Panc1 (cell line): ENCODE results near the gene EWSR1. TPM values are rescaled to one million over a fixed set of nuclear protein-coding genes. Genes with fewer than 3 reads are reported as not detected.

Source experiments
- ATAC-seq: fragments of 200-7000 bp; cut with Tn5 transposase; 2 replicates; pipeline ENCODE4 v1.9.1; 2020; ENCODE audit warnings: mild to moderate bottlenecking, moderate library complexity
- BruUV-seq: library from RNA; stranded (reverse); fragments of 400-500 nt; replicated peaks from 2 replicates; lab custom pipeline; 2021; lab: Mats Ljungman, UMichigan
- CTCF ChIA-PET: fragments of 300-600 bp; sonication (Branson Sonifier 250); formaldehyde crosslinking; loops from one replicate; lab custom pipeline; 2022; ENCODE audit warnings: antibody characterized with exemption; lab: Charles Lee
- POLR2A ChIA-PET: fragments of 300-600 bp; sonication (Branson Sonifier 250); formaldehyde crosslinking; loops from one replicate; lab custom pipeline; 2022; ENCODE audit warnings: antibody characterized with exemption; lab: Charles Lee
- DNase-seq: peaks from one replicate; pipeline ENCODE4 v3.0.0-alpha.2; 2010; ENCODE audit warnings: low read depth, low spot score
- H3K27ac ChIP-seq: 2 replicates; pipeline ENCODE4 v1.5.1; 2011; ENCODE audit warnings: mild to moderate bottlenecking, low read length, inconsistent platforms
- H3K27me3 ChIP-seq: fragments of 200-500 bp; sonication (Bioruptor generic); 2 replicates; pipeline ENCODE4 v1.6.0; 2014; ENCODE audit warnings: low read length, inconsistent platforms; ENCODE audit not compliant: control insufficient read depth, insufficient read depth
- H3K36me3 ChIP-seq: fragments of 200-500 bp; sonication (Bioruptor generic); 2 replicates; pipeline ENCODE4 v1.5.1; 2014; ENCODE audit warnings: inconsistent platforms, mild to moderate bottlenecking, low read length, moderate library complexity; ENCODE audit not compliant: control insufficient read depth, insufficient read depth
- H3K4me1 ChIP-seq: 2 replicates; pipeline ENCODE4 v1.5.1; 2011; ENCODE audit warnings: inconsistent platforms, mild to moderate bottlenecking, low read length, moderate library complexity; ENCODE audit not compliant: control insufficient read depth, insufficient read depth
- H3K4me3 ChIP-seq, 2 experiments: 2 replicates each; pipeline ENCODE4 v1.5.1; 2011 to 2012; ENCODE audit warnings: low read depth in 2 of 2, low read length in 2 of 2, mild to moderate bottlenecking in 2 of 2, inconsistent platforms in 1 of 2, moderate library complexity in 1 of 2
- H3K9me3 ChIP-seq: fragments of 200-500 bp; sonication (Bioruptor generic); 2 replicates; pipeline ENCODE4 v1.5.1; 2014; ENCODE audit warnings: low read depth, mild to moderate bottlenecking, inconsistent platforms, low read length, moderate library complexity; ENCODE audit not compliant: control insufficient read depth, insufficient read depth
- CTCF ChIP-seq: fragments of 450-650 bp; IDR thresholded peaks from 2 replicates; pipeline ENCODE4 v1.5.1; 2017; ENCODE audit warnings: mild to moderate bottlenecking
- POLR2AphosphoS5 ChIP-seq: IDR thresholded peaks from 2 replicates; pipeline ENCODE4 v1.6.1; 2012; ENCODE audit warnings: mild to moderate bottlenecking, low read depth, low read length, moderate library complexity
- REST ChIP-seq, 2 experiments: IDR thresholded peaks; 2 replicates each; pipeline ENCODE4 v1.6.1; 2011 to 2012; ENCODE audit warnings: low read depth in 2 of 2, control low read depth in 1 of 2, low read length in 1 of 2, mild to moderate bottlenecking in 1 of 2, moderate library complexity in 1 of 2; ENCODE audit not compliant: insufficient read depth in 1 of 2
- SIN3A ChIP-seq: IDR thresholded peaks from 2 replicates; pipeline ENCODE4 v1.6.1; 2012; ENCODE audit warnings: low read depth, mild to moderate bottlenecking, low read length, moderate library complexity, borderline replicate concordance; ENCODE audit not compliant: insufficient read depth
- TCF7L2 ChIP-seq: IDR thresholded peaks from 2 replicates; pipeline ENCODE4 v1.6.1; 2011; ENCODE audit warnings: mild to moderate bottlenecking, low read depth, low read length, inconsistent platforms
- in situ Hi-C: cut with HindIII; loops from 2 replicates; pipeline ENCODE4 v1.10.0; 2016; ENCODE audit warnings: low sequenced_read_pairs, low pct_unique_long_range_greater_than_20kb
- intact Hi-C: fragments of 100-400 bp; cut with micrococcal nuclease; formaldehyde crosslinking; loops from one replicate; pipeline ENCODE4 v1.10.0; 2022; ENCODE audit not compliant: unreplicated experiment
- total RNA-seq: library from RNA; stranded (reverse); gene quantifications from one replicate; pipeline ENCODE4 v1.2.1, GENCODE V29; 2021; ENCODE audit not compliant: unreplicated experiment

Gene EWSR1
- total RNA-seq, 1 experiment from 2014 or later, result 272 TPM

GRCh38 chr22:29251265-29251664 lies 16.8 kb upstream of the EWSR1 start:
- Histone ChIP-seq H3K27ac (no peak overlapping the region), H3K4me3 (no peak overlapping the region), H3K9me3 (no peaks in the 10 kb centered on the region), H3K4me1 (no peaks in the 10 kb centered on the region), H3K27me3 (no peaks in the 10 kb centered on the region), H3K36me3 (no peaks in the 10 kb centered on the region)
- DNase-seq (no peak), ATAC-seq (no peak)
- CTCF ChIA-PET, result no interaction called here
- intact Hi-C loops (no loop called here), in situ Hi-C loops (no loop called here)
- POLR2A ChIA-PET, result no interaction called here
- no TSS peak for BruUV-seq
- TF ChIP-seq POLR2AphosphoS5 (no peak), REST (IDR thresholded peaks at IDR 0.05; ENCODE audit: insufficient read depth in 1 of 2, low read depth in 2 of 2, low read length in 1 of 2) (no peak), CTCF (no peak), SIN3A (no peak), TCF7L2 (no peak)

GRCh38 chr22:29251981-29252911 lies 15.8 kb upstream of the EWSR1 start:
- ChIA-PET CTCF (no interaction called here), POLR2A (no interaction called here)
- Histone ChIP-seq H3K36me3 (no peaks in the 10 kb centered on the region), H3K9me3 (no peaks in the 10 kb centered on the region), H3K4me1 (no peaks in the 10 kb centered on the region), H3K27me3 (no peaks in the 10 kb centered on the region), H3K4me3 (no peak overlapping the region), H3K27ac (no peak overlapping the region)
- TF ChIP-seq TCF7L2, result no peak
- TF ChIP-seq CTCF, result no peak
- TF ChIP-seq POLR2AphosphoS5, result no peak
- no peak for TF ChIP-seq SIN3A
- no peak for TF ChIP-seq REST (IDR thresholded peaks at IDR 0.05; ENCODE audit: insufficient read depth in 1 of 2, low read depth in 2 of 2, low read length in 1 of 2)
- BruUV-seq, result no TSS peak
- ATAC-seq (0 out of 2 replicates have a peak, but pooled peaks have one; percentile 24), DNase-seq (no peak)
- in situ Hi-C loops (no loop called here), intact Hi-C loops (no loop called here)
